ENCODE results near the gene LRRC46. TPM values are rescaled to one million over a fixed set of nuclear protein-coding genes. Genes with fewer than 3 reads are reported as not detected.

Gene LRRC46
- total RNA-seq, 1 experiment from 2014 or later: 1.2 TPM

- H3K36me3 Mint-ChIP-seq (ENCODE audit: insufficient read depth, unreplicated experiment): peaks cover 16% of the 10 kb centered on the region
- H3K9me3 Mint-ChIP-seq (ENCODE audit: unreplicated experiment): no peaks in the 10 kb centered on the region
- CTCF ChIA-PET: interaction anchor here (0.7 kb wide), 1 partner anchor 15 kb away, joined by 3 read pairs; no protein-coding TSS in a partner anchor
- TF ChIP-seq CTCF (IDR thresholded peaks at IDR 0.05; ENCODE audit: unreplicated experiment): no peak
- no peak overlapping the region for H3K27ac Mint-ChIP-seq (ENCODE audit: low read depth, unreplicated experiment)
- POLR2A ChIA-PET: no interaction called here
- intact Hi-C loops (cut with micrococcal nuclease): no loop called here
- no peaks in the 10 kb centered on the region for H3K27me3 Mint-ChIP-seq (ENCODE audit: insufficient read depth, unreplicated experiment)
- no TSS peak for BruUV-seq (replicated peaks)
- H3K4me1 Mint-ChIP-seq (ENCODE audit: insufficient read depth, unreplicated experiment): peaks cover 22% of the 10 kb centered on the region
- H3K4me3 Mint-ChIP-seq (ENCODE audit: unreplicated experiment): no peak overlapping the region
- no peak for DNase-seq (ENCODE audit: unreplicated experiment)
Observed at GRCh38 chr17:47816111-47816735, 15.2 kb upstream of the LRRC46 start.

GRCh38 chr17:47816947-47817346, 14.5 kb upstream of the LRRC46 start:
- Mint-ChIP-seq H3K36me3 (ENCODE audit: insufficient read depth, unreplicated experiment) (peaks cover 16% of the 10 kb centered on the region), H3K27ac (ENCODE audit: low read depth, unreplicated experiment) (no peak overlapping the region), H3K9me3 (ENCODE audit: unreplicated experiment) (no peaks in the 10 kb centered on the region), H3K27me3 (ENCODE audit: insufficient read depth, unreplicated experiment) (no peaks in the 10 kb centered on the region), H3K4me1 (ENCODE audit: insufficient read depth, unreplicated experiment) (peaks cover 18% of the 10 kb centered on the region), H3K4me3 (ENCODE audit: unreplicated experiment) (no peak overlapping the region)
- BruUV-seq (replicated peaks): no TSS peak
- ChIA-PET CTCF (no interaction called here), POLR2A (interaction anchor here (0.8 kb wide), 1 partner anchor 78 kb away, joined by 4 read pairs; no protein-coding TSS in a partner anchor)
- TF ChIP-seq CTCF (IDR thresholded peaks at IDR 0.05; ENCODE audit: unreplicated experiment): no peak
- intact Hi-C loops (cut with micrococcal nuclease): no loop called here
- no peak for DNase-seq (ENCODE audit: unreplicated experiment)

GRCh38 chr17:47818002-47818695, 13.3 kb upstream of the LRRC46 start:
- intact Hi-C loops (cut with micrococcal nuclease): no loop called here
- BruUV-seq (replicated peaks): no TSS peak
- Mint-ChIP-seq H3K27me3 (ENCODE audit: insufficient read depth, unreplicated experiment) (no peaks in the 10 kb centered on the region), H3K36me3 (ENCODE audit: insufficient read depth, unreplicated experiment) (peaks cover 16% of the 10 kb centered on the region), H3K4me1 (ENCODE audit: insufficient read depth, unreplicated experiment) (peaks cover 23% of the 10 kb centered on the region), H3K27ac (ENCODE audit: low read depth, unreplicated experiment) (no peak overlapping the region), H3K9me3 (ENCODE audit: unreplicated experiment) (no peaks in the 10 kb centered on the region), H3K4me3 (ENCODE audit: unreplicated experiment) (no peak overlapping the region)
- no peak for TF ChIP-seq CTCF (IDR thresholded peaks at IDR 0.05; ENCODE audit: unreplicated experiment)
- CTCF ChIA-PET: no interaction called here
- POLR2A ChIA-PET: interaction anchor here (0.6 kb wide), 1 partner anchor 111 kb away, joined by 3 read pairs; no protein-coding TSS in a partner anchor
- no peak for DNase-seq (ENCODE audit: unreplicated experiment)

- Mint-ChIP-seq H3K27ac (ENCODE audit: low read depth, unreplicated experiment) (no peak overlapping the region), H3K36me3 (ENCODE audit: insufficient read depth, unreplicated experiment) (peaks cover 24% of the 10 kb centered on the region), H3K9me3 (ENCODE audit: unreplicated experiment) (no peaks in the 10 kb centered on the region), H3K4me3 (ENCODE audit: unreplicated experiment) (no peak overlapping the region), H3K4me1 (ENCODE audit: insufficient read depth, unreplicated experiment) (peaks cover 23% of the 10 kb centered on the region), H3K27me3 (ENCODE audit: insufficient read depth, unreplicated experiment) (no peaks in the 10 kb centered on the region)
- ChIA-PET POLR2A (no interaction called here), CTCF (no interaction called here)
- no TSS peak for BruUV-seq (replicated peaks)
- no peak for DNase-seq (ENCODE audit: unreplicated experiment)
- no peak for TF ChIP-seq CTCF (IDR thresholded peaks at IDR 0.05; ENCODE audit: unreplicated experiment)
- intact Hi-C loops (cut with micrococcal nuclease): no loop called here
Observed at GRCh38 chr17:47819475-47819874, 12.0 kb upstream of the LRRC46 start.

Data from MCF 10A (cell line).